Kidney (tissue), 14 donors: ENCODE results near the gene MAPKAP1. TPM values are rescaled to one million over a fixed set of nuclear protein-coding genes. Genes with fewer than 3 reads are reported as not detected.

Experiments
- DNase-seq, 5 donors: peaks; one replicate each; pipeline ENCODE4 v3.0.0-alpha.2; 2013 to 2020
- FAIRE-seq: peaks from 2 replicates; lab custom pipeline; 2012; peaks lifted over from hg19 to GRCh38; lab: Jason Lieb, UNC
- H3K27ac ChIP-seq, 2 donors: one replicate each; pipeline ENCODE4 v1.7.0; 2013; ENCODE audit warnings: low read depth in 2 of 2, low read length in 2 of 2, inconsistent platforms in 1 of 2
- H3K27me3 ChIP-seq: one replicate; pipeline ENCODE4 v1.7.1; 2013; ENCODE audit warnings: low read length, inconsistent platforms; ENCODE audit not compliant: control insufficient read depth, insufficient read depth
- H3K36me3 ChIP-seq, 3 donors: one replicate each; pipeline versions ENCODE4 v1.7.0 to v1.7.1; 2013; ENCODE audit warnings: low read length in 3 of 3, control low read depth in 1 of 3, inconsistent platforms in 1 of 3; ENCODE audit not compliant: insufficient read depth in 3 of 3, control insufficient read depth in 2 of 3
- H3K4me1 ChIP-seq, 3 donors: one replicate each; pipeline versions ENCODE4 v1.7.0 to v1.7.1; 2013; ENCODE audit warnings: low read length in 3 of 3, inconsistent platforms in 1 of 3, low read depth in 1 of 3; ENCODE audit not compliant: control insufficient read depth in 2 of 3, insufficient read depth in 2 of 3
- H3K4me3 ChIP-seq, 3 donors: one replicate each; pipeline versions ENCODE4 v1.7.0 to v1.8.1; 2013; ENCODE audit warnings: low read length in 3 of 3, control low read depth in 1 of 3, inconsistent platforms in 1 of 3
- H3K9ac ChIP-seq, 3 donors: one replicate each; pipeline versions ENCODE4 v1.7.0 to v1.7.1; 2013; ENCODE audit warnings: low read length in 3 of 3, control low read depth in 1 of 3, inconsistent platforms in 1 of 3
- H3K9me3 ChIP-seq, 3 donors: one replicate each; pipeline versions ENCODE4 v1.7.0 to v1.7.1; 2013; ENCODE audit warnings: low read length in 3 of 3, control low read depth in 1 of 3, inconsistent platforms in 1 of 3; ENCODE audit not compliant: control insufficient read depth in 2 of 3, insufficient read depth in 1 of 3
- CTCF ChIP-seq: IDR thresholded peaks from 3 replicates; pipeline ENCODE4 v1.5.1; 2012; ENCODE audit warnings: mild to moderate bottlenecking, moderate library complexity, borderline replicate concordance; ENCODE audit not compliant: insufficient read depth; ENCODE audit errors: extremely low read depth
- intact Hi-C: fragments of 100-400 bp; cut with DNase I; formaldehyde crosslinking; loops from one replicate; pipeline ENCODE4 v1.11.1; 2022
- polyA plus RNA-seq: library from polyadenylated mRNA; stranded (reverse); fragments of 350-450 nt; fragmentation: Illumina TruSeq; extraction: RNeasy Lipid Tissue Mini Kit (QIAGEN cat#74804); gene quantifications from one replicate; pipeline ENCODE4 v1.2.3, GENCODE V29; 2014; ENCODE audit warnings: low read depth, low replicate concordance; ENCODE audit not compliant: insufficient read depth
- total RNA-seq: library from RNA; stranded (reverse); fragmentation: NEBNext Ultra II Directional; extraction: Animal tissue kit (Norgen Biotek cat#: 25700); gene quantifications from one replicate; pipeline ENCODE4 v1.2.1, GENCODE V29; 2021
- donor health status: control.
- donor health status: control.
- donor health status: control.
- donor health status: control.
- donor health status: control.
- donor health status: DM: yes; HTN: yes; CAD: no.
- donor health status: Normal renal cell carcinoma (clear cell type).

Gene MAPKAP1
- total and polyA plus RNA-seq, 2 donors from 2014 or later: 70.5 to 99.4 TPM

- Histone ChIP-seq H3K9me3 (peaks cover 0 to 1% (median 0%) of the 10 kb centered on the region in 3 donors), H3K27me3 (no peaks in the 10 kb centered on the region), H3K27ac (no peak overlapping the region), H3K4me3 (peak overlapping the region in 1 of 3 donors; percentile 26), H3K4me1 (peaks cover 0 to 6% (median 0%) of the 10 kb centered on the region in 3 donors), H3K36me3 (no peaks in the 10 kb centered on the region), H3K9ac (no peak overlapping the region)
- no peak for TF ChIP-seq CTCF
- intact Hi-C loops: loop anchor here (10.0 kb wide), 1 partner anchor 815 kb away; no protein-coding TSS in a partner anchor
- DNase-seq (peak in 2 of 5 donors; percentile 37 to 53), FAIRE-seq (no peak)
These were observed 297.1 kb downstream of the MAPKAP1 start for GRCh38 chr9:125409637-125410521.

- DNase-seq: peak in 1 of 5 donors; percentile 52
- no peak overlapping the region for H3K9ac ChIP-seq
- H3K9me3 ChIP-seq: peaks cover 0 to 1% (median 0%) of the 10 kb centered on the region in 3 donors
- intact Hi-C loops: loop anchor here (10.0 kb wide), 1 partner anchor 816 kb away; no protein-coding TSS in a partner anchor
- H3K27ac ChIP-seq: no peak overlapping the region
- TF ChIP-seq CTCF: no peak
- FAIRE-seq: no peak
- no peaks in the 10 kb centered on the region for H3K27me3 ChIP-seq
- peaks cover 0 to 6% (median 0%) of the 10 kb centered on the region in 3 donors for H3K4me1 ChIP-seq
- no peak overlapping the region for H3K4me3 ChIP-seq
- H3K36me3 ChIP-seq: no peaks in the 10 kb centered on the region
These were observed 297.8 kb downstream of the MAPKAP1 start for GRCh38 chr9:125409217-125409636.

DNA sequence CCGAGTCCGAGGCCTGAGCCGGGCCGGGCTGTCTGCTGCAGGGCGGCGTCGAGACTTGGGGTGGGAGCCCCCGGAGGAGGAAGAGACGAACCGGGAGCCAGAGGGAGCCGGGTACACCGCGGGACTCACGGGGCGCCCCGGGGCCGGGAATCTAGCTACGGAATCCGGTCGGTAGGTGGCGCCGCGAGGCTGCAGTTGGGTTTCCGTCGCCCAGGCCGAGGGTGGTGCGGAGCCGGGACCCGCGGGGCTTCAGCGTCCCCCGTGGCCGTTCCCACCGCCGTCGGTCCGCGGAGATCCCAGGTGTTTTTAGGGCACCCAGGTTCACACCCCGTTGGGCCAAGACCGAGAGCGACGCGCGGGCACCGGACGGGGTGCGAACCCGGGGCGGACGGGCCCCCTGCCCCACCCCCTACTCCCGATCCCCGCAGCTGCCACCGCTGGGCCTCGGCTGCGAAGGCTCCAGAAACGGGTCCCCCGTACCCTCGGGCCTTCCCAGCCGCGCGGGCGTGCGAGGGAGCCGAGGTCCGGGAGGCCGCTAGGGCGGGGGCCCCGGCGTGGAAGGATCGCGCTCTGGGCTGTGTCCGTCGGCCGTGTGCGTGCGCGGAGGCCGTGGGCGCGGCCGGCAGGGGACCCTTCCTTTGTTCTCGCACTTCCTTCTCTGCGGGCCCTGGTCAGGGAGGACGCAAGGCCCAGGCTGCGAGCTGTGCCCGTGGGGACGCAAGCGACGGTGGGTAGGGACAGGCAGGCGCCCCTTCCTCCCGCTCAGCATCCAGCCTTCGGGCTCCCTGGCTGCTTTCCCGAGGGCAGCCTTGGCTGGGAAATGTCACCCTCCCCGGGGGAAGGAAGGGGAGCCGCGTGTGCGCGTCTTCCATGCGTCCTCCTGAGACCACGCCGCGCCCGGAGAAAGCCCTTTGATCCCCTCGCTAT is 298.8 kb downstream of the MAPKAP1 start:
- FAIRE-seq (no peak), DNase-seq (peak; percentile 81 to 90 (median 88))
- Histone ChIP-seq H3K27ac (no peak overlapping the region), H3K9me3 (peaks cover 0 to 1% (median 0%) of the 10 kb centered on the region in 3 donors), H3K36me3 (no peaks in the 10 kb centered on the region), H3K4me3 (peak overlapping the region in 2 of 3 donors; percentile 11 to 55), H3K4me1 (peaks cover 0 to 6% (median 0%) of the 10 kb centered on the region in 3 donors), H3K9ac (no peak overlapping the region), H3K27me3 (no peaks in the 10 kb centered on the region)
- peak; percentile 67 for TF ChIP-seq CTCF
- intact Hi-C loops: loop anchor here (10.0 kb wide), 1 partner anchor 817 kb away; no protein-coding TSS in a partner anchor
